Hematopoietic multipotent progenitor cell treated with erythropoietin and hydrocortisone succinate and interleukin-3 and kit ligand, for 15 days (in vitro differentiated cells): ENCODE data around the gene SYT8.
A peak's percentile ranks its signal among the peaks of the same experiment; 100 is the strongest.

Source experiments
- DNase-seq: peaks from one replicate; pipeline ENCODE4 v3.0.0-alpha.2; 2015; ENCODE audit warnings: low spot score

The SYT8 gene

DNA sequence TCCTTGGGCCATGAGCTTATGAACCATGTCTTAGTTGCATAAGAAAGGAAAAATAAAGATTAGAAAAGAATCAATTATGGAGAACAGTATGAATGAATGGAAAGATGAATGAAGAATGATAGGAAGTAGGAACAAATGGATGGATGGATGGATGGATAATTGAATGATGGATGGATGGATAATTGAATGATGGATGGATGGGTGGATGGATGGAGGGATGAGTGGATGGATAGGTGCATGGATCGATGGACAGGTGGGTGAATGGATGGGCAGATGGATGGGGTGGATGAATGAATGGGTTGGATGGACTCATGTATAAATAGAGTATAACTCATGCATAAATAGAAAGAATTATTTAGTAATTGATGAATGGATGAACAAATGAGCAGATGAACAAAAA lies 25.3 kb downstream of the SYT8 start:
- DNase-seq, result no peak

DNA sequence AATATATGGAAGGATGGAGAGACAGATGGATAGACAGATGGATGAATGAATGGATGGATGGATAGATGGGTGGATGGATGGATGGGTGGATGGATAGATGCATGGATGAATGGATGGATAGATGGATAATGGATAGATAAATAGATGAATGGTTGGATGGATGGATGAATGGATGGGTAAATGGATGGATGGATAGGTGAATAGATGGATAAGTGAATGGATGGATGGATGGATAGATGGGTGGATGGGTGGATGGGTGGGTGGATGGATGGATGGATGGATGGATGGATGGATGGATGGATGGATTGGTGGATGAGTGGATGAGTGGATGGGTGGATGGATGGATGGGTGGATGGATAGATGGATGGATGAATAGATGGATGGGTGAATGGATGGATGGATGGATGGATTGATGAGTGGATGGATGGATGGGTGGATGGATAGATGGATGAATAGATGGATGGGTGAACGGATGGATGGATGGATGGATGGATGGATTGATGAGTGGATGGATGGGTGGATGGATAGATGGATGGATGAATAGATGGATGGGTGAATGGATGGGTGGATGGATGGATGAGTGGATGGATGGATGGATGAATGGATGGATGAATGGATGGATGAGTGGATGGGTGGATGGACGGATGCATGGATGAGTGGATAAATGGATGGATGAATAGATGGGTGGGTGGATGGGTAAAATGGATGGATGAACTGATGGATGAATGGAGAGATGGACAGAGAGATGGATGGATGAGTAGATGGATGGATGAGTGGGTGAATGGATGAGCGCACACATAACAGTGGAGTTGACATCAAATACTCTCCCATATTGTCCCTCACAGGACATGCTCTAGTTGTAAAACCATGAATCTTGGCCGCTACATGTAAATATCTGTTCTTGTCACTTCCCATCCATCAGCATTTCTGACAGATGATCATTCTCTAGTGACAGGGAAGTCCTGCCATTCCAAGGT lies 26.9 kb downstream of the SYT8 start:
- DNase-seq, result no peak

DNA sequence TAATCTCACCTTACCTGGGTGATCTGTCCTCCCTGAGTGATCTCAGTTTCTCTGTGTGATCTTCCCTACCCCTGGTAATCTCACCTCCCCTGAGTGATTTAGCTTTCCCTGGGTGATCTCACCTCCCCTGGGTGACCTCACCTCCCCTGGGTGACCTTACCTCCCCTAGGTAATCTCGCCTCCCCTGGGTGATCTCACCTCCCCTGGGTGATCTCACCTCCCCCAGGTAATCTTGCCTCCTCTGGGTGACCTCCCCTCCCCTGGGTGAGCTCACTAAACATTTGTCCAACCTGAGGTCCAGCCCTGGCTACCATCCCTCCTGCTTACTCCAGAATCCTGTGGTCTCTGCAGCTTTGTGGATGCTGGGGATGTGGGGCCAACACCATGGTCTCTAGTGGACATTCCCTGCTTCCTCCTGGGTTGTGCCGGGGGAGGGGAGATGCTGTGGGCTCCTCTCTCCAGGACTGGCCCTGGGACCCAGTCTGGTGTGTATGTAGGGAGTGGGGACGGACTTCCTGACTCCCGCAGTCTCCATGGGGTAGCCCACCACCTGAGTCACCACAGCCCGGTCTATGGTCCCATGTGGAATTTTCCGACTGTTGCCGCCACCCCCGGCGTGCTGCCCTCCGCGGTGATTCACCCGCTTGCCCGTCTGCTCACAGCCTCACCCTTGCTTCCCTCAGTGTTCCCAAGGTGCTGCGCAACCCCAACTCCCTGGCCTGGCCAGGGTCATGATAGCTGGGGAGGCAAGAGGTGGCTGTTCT lies 28.0 kb downstream of the SYT8 start:
- no peak for DNase-seq

DNA sequence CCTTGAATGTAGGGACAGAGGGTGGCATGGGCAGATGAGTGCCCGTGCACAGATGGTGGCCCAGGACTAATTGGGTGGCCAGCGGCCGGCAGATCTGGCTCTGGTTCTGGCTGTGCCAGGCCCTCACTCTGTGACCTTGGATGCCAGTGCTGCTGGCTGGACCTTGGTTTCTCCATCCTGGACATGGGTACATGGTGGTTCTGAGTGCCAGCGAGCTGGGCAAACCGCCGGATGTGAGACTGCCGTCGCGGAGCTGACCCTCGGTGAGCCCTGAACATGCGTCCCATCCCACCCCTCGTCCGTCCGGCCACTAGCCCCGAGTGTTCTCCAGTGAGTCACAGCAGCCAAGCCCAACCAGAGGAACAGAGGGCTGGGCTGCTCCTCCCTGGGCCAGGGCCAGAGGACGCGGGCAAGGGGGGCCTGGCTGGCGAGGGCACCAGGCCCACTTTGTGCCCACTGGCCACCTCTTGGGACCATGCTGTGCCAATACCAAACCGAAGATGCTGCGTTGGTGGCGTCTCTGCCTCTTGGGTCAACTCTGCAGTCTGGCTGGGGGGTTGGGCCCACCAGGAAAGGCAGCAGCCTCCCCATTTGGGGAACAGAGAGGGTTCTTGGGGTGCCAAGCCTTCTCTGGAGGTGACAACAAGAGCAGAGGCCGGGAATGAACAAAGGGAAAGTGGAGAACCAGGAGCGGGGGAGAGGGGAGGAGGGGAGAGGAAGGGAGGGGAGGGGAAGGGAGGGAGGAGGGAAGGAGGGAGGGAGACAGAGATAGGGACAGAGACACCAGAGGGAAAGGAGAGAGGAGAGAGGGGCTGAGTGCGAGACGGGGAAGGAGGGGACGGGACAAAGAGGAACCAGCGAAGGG lies 28.8 kb downstream of the SYT8 start:
- peak; percentile 38 for DNase-seq

DNA sequence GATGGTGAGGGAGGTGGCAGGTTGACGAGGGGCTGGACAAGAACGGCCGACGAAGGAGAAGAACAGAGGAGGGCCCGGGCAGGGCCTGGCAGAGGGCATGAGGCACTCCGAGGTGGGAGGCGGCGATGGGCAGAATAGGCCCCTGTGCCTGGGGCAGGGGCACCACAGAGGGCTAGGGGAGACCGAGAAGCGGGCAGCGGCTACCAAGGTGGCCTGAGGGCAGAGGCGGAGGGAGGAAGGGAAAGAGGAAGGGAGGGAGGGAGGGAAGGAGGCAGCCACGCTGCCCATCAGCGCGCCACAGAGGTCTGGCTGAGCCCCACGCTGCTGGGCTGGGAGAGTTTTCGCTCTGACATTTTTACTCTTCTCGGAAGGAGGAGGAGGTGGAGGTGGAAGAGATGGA lies 29.4 kb downstream of the SYT8 start:
- DNase-seq, result no peak

DNA sequence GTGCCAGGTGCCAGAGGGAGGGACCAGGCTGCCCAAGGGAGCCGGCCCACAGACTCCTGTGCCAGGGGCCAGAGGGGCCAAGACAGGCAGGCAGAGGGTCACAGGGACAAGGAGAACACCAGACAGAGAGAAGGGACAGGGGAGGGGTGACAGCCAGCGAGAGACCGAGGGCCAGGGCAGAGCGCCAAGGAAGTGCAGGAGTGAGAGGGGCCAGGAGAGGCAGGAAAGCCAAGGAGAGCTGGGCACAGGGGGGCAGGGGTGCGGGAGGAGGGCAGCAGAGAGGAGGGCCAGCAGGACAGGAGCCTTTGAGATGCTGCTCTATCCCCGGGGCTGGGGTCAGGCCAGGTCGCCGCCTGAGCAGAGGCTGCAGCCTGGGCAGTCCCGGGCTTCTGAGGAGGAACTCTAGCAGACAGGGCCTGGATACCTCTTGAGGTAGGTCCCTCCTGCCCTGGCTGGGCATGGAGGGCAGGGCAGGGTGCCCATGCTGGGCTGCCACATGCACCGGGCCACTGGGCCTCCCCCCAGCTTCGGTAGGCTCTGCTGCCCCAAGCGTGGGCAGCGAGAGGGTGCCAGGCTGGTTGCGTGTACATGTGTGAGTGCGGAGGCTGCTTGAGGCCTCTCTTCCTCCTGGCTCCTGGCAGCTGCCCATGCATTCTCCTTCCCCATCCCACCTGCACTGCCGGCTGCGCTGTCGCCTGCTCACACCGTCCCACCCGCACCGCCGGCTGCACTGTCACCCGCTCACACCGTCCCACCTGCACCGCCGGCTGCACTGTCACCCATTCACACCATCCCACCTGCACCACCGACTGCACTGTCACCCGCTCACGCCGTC lies 30.3 kb downstream of the SYT8 start:
- no peak for DNase-seq

DNA sequence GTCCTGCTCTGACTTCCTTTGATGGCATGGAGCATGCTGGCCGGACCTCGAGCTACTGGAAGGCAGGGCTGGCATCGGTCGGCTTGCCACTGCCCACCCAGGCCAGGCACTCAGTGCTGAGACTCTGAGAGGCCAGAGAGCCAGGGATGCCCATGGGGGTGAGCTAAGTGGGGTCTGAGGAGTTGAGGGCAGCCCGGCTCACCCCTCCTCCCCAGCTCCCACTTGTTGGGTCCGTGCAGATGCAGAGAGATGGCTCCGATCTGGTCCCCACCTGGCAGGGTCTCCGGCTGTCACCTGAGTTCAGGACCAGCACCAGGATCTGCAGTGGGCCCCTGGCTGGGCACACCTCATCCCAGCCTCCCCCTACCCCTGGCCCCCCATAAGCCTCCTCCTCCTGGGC lies 31.4 kb downstream of the SYT8 start:
- no peak for DNase-seq

DNA sequence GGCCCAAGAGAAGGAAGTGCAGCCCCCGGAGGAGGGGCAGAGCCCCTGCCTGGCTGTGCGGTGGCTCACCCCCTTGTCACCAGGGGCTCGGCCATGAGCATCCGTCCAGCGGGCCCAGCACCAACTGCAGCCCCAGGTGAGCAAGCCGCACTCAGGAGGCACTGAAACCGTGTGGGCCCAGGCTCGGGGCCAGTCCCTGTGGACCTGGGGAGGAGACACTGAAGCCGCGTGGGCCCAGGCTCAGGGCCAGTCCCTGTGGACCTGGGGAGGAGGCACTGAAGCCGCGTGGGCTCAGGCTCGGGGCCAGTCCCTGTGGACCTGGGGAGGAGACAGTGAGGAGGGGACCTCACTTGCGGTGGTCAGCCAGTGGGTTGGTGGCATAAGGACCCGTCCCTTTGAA lies 32.0 kb downstream of the SYT8 start:
- DNase-seq, result no peak

DNA sequence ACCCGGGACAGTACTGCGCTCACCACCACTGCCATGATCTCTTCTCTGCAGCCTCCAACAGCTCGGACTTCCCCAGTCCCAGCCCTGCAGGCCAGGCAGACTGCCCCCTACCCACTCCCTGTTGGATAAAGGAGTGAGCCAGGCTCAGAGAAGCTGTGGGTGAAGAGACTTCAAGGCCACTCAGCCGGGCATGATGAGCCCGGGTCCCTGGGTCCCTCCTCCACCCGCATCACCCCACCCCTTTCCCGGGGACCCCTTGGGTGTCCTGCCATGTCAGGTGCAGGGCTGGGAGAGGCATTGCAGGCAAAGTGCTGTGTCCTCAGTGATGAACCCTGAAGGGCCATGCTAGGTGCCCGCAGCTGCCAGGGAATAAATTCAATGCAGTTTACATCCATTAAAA lies 32.6 kb downstream of the SYT8 start:
- no peak for DNase-seq

DNA sequence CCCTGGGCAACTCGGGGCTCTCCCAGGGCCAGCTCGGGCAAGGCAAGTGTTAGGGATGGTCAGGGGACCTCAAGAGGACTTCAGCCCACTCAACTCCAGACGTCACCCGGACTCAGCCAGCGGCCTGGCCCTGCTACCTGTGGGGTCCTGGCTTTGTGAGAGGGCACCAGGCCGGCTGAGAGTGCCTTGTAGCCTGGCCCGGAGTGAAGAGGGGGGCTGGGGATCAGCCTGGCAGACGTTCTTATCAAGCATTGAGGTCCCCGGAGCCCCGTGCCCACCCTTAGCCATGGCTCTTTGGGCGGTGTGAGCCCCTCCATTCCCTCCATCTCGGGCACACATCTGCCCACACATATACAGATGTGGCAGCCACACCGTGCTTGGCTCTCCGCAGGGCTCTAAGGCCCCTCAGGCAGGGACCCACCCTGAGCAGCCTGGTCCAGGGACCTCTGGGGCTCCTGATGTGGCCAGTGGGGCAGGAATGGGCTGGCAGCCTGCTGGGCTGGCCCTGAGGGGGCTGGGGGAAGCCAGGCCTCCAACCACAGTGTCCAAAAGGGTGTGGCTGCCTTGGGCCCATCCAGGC lies 33.4 kb downstream of the SYT8 start:
- DNase-seq, result no peak

DNA sequence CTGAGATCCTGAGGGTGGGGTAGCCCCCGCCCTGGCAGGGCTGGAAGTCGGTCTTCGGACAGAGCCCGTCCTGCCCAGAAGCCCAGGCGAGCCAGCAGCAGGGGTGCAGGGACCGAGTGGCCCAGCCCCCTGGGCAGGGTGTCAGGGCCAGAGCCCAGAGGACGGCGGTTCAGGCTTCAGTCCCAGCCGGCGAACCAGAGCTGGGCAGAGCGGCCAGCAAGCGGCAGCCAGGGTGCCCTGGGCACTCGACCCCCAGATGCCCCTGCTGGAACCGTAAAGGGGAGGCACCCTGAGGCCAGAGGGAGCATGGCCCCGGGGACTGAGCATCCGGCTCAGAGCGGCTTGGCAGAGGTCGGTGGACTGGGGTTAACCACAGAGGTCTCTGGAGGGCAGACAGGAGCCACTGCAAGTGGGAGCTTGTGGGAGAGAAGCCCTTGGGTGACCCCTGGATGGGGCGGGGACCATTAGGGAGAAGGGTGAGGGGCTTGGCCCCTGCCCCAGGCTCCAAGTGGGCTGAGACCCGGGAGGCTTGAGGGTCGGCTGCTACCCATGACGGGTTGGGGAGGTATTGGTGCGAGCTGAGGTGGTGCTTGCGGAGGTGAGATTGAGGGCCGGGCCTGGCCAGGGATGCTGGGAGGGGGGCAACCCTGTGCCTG lies 34.0 kb downstream of the SYT8 start:
- DNase-seq, result no peak

DNA sequence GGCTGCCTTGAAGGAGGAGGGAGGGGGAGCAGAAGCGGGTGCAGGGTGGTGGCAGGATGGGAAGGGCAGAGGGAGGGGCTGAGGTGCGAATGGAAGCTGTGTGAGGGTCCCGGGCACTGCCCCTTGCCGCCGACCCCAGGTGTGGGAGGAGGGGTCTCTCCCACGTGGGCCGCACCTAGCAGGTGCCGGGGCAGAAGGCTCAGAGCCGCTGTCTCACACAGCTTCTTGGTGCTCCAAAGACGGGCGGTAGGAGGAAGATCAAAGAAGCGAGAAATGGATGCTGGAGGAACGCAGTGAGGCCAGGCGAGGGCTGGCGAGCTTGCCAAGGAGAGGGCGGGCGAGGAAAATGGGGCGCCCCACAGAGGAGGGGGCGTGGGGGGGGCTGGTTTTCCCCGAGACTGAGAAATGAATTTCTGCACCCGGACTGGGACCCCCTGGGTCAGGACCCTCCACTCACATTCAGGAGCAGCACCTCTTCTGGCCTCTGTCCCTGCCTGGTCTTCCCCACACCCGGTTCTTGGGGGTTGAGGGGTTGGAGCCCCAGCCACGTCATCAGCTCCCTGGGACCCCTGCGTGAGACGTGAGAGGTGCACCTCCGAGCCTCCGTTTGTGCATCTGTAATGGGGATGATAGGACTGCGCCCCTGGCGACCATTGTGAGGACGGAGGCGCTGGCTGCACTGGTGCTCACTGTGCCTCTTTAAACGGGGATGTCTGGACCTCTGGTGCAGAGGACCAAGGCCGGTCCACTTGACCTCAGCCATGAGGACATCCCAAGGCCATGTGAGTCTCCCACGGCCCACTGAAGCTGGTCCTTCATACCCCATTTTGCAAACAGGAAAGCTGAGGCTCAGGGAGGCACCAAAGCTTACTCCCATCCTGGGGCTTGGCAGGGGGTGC lies 34.9 kb downstream of the SYT8 start:
- DNase-seq, result no peak

DNA sequence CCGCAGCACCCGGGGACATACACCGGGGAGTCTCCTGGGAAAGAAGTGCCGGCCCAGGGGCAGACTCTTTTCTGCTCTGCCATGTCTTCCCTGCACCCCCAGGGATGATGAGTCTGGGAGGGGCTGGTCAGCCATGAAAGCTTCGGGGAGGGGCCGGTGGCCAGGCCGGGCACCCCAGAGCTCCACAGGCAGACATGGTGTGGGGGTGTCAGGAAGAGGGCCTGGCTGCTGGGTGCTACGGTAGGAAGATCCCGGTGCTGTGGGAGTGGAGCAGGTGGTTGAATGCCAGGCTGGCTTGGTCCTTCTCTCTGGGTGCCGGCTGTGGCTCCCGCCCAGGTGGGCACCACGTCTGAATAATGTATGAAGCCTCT lies 35.5 kb downstream of the SYT8 start:
- DNase-seq, result no peak

DNA sequence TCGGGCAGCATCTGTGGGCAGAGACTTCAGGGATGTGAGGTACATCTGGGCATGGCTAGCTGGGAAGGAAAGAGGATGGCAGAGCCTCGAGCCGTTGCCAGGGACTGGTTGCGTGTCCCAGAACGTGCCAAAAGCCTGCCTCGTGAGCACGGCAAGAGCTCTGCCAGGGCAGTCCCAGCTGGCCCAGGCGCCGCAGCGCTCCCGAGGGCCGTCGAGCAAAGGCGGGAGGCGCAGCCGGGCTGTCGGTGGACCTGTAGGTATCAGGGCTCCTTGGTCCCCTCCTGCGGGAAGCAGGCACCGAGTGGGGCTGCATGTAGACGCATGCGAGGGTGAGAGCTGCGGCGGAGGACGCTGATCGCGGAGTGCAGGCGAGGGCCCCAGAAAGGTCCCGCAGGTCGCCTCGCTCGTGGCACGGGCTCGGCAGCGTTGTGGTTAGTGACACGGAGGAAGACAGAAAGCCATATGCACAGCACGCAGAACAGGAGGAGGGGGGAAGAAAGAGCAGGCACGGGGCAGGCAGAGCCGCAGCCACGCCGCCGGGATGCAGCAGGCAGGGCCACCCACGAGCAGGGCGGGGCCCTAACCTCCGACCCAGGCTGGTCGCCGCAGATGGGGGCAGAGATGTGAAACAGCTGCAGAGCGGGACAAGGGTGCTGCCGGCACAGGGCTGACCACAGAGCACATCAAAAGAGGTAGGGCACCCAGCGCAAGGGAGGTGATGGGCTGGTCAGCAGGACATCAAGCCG lies 36.1 kb downstream of the SYT8 start:
- no peak for DNase-seq

DNA sequence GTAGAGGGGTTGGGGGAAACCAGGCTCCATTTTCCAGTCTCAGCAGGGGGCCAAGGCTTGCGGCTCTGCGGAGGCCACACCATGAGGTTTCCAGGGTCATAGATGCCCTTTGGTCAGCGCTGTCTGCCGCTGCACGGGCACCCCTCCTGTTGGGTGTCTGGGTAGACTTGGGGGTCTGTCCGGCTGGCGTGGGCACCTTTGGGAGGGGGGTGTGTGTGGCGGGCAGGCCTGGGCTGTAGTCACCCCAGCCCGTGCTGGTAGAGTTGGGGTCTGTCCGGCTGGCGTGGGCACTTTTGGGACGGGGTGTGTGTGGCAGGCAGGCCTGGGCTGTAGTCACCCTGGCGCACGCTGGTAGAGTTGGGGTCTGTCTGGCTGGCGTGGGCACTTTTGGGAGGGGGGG lies 36.7 kb downstream of the SYT8 start:
- no peak for DNase-seq

DNA sequence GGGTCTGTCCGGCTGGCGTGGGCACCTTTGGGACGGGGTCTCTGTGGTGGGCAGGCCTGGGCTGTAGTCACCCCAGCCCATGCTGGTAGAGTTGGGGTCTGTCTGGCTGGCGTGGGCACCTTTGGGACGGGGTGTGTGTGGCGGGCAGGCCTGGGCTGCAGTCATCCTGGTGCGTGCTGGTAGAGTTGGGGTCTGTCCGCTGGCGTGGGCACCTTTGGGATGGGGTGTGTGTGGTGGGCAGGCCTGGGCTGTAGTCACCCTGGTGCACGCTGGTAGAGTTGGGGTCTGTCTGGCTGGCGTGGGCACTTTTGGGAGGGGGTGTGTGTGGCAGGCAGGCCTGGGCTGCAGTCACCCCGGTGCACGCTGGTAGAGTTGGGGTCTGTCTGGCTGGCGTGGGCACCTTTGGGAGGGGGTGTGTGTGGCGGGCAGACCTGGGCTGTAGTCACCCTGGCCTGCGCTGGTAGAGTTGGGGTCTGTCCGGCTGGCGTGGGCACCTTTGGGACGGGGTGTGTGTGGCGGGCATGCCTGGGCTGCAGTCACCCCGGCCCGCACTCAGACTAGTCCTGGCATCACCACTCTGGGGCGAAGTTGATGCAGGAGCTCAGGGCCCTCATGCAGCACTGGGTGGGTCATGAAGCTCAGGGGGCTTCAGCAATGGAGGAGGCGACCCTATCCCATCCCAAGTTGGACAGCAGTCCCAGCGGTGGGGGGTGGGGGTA lies 37.6 kb downstream of the SYT8 start:
- no peak for DNase-seq

DNA sequence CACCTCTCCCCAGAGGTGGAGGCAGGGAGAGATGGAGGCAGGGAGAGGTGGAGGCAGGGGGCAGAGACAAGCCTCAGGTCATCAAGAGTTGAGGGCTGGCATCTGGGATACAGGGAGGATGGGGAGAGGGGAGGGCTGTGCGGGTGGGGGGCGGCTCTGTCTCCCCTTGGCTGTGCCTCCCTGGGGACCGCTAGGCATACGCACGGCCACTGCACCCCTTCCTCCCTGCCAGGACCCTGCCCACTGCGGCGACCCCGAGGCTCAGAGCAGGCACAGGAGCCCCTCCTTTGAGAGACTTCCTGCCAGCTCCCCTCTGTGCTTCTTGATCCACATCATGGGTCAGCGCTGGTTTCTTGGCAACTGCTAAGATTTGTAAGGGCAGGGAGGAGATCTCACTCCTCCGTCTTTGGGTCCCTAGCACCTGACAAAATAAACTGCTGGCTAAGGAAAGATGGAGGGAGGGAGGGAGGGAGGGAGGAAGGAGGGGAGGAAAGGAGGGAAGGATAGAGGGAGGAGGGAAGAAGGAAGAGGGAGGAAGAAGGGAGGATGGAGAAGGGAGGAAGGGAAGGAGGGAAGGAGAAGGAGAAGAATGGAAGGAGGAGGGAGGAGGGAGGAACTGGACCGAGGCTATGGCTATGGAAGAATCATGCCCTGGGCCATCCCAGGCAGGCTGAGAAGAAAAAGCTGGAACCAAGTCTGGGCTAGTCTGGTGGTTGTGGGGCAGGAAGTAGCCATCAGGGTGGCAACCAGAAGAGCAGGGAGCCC lies 38.4 kb downstream of the SYT8 start:
- DNase-seq, result no peak
